DMS53 treated with DMSO at 0.1 percent for 48 hours (cell line): ENCODE data around the gene OLIG3.
A peak's percentile ranks its signal among the peaks of the same experiment; 100 is the strongest.

ENCODE experiments used
- DNase-seq: peaks from one replicate; lab custom pipeline; 2025; ENCODE audit not compliant: unreplicated experiment; lab: John Stamatoyannopoulos, UW

OLIG3 gene

GRCh38 chr6:137494281-137494987 lies at the start of gene OLIG3:
OLIG3 (minus strand) TSS chr6:137494394; CDS start chr6:137494170, 224 bp downstream.
- DNase-seq: no peak

GRCh38 chr6:137543114-137543513 lies 48.9 kb upstream of the OLIG3 start:
- no peak for DNase-seq

GRCh38 chr6:137542713-137543112 lies 48.5 kb upstream of the OLIG3 start:
- DNase-seq: no peak

GRCh38 chr6:137541534-137542063 lies 47.4 kb upstream of the OLIG3 start:
- DNase-seq: no peak

GRCh38 chr6:137536104-137536773 lies 42.0 kb upstream of the OLIG3 start:
- DNase-seq: no peak

GRCh38 chr6:137531376-137532092 lies 37.3 kb upstream of the OLIG3 start:
- no peak for DNase-seq

- no peak for DNase-seq
Measured at GRCh38 chr6:137530404-137530803, 36.2 kb upstream of the OLIG3 start.

GRCh38 chr6:137522831-137523230 lies 28.6 kb upstream of the OLIG3 start:
- DNase-seq: no peak

- DNase-seq: no peak
Measured at GRCh38 chr6:137522198-137522798, 28.1 kb upstream of the OLIG3 start.

- DNase-seq: no peak
Measured at GRCh38 chr6:137520520-137520919, 26.3 kb upstream of the OLIG3 start.

GRCh38 chr6:137519629-137520176 lies 25.5 kb upstream of the OLIG3 start:
- no peak for DNase-seq

GRCh38 chr6:137518386-137518983 lies 24.3 kb upstream of the OLIG3 start:
- DNase-seq: peak; percentile 46

GRCh38 chr6:137514418-137514817 lies 20.2 kb upstream of the OLIG3 start:
- no peak for DNase-seq

- DNase-seq: no peak
Measured at GRCh38 chr6:137512757-137513605, 18.8 kb upstream of the OLIG3 start.

- no peak for DNase-seq
Measured at GRCh38 chr6:137510923-137511322, 16.7 kb upstream of the OLIG3 start.

GRCh38 chr6:137498481-137499190 lies 4.4 kb upstream of the OLIG3 start:
- no peak for DNase-seq

GRCh38 chr6:137497721-137498463 lies 3.7 kb upstream of the OLIG3 start:
- DNase-seq: no peak
